ENCODE measurements around the gene OR52B2.

DNA sequence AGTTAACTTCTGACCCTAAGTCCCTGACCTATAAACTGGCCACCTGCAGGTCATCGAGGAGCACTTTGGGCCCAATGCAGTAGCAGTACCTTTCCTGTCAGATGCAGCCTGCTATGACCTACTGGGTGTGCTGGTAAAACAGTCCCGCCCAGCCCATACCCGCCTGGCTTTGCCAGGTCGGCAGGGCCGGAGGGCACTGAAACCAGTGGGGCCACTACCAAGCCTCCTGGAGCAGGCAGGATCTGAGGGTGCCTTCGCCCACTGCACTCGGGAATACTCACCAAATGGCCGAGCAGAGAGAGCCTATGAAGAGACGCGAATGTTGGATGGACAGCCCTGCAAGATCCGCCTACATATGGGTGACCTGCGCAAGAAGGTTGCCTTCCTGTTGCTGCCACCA is 39.7 kb upstream of the OR52B2 start:
- TF ChIP-seq, protein P1, sequence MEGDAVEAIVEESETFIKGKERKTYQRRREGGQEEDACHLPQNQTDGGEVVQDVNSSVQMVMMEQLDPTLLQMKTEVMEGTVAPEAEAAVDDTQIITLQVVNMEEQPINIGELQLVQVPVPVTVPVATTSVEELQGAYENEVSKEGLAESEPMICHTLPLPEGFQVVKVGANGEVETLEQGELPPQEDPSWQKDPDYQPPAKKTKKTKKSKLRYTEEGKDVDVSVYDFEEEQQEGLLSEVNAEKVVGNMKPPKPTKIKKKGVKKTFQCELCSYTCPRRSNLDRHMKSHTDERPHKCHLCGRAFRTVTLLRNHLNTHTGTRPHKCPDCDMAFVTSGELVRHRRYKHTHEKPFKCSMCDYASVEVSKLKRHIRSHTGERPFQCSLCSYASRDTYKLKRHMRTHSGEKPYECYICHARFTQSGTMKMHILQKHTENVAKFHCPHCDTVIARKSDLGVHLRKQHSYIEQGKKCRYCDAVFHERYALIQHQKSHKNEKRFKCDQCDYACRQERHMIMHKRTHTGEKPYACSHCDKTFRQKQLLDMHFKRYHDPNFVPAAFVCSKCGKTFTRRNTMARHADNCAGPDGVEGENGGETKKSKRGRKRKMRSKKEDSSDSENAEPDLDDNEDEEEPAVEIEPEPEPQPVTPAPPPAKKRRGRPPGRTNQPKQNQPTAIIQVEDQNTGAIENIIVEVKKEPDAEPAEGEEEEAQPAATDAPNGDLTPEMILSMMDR (IDR thresholded peaks at IDR 0.05), result no peak
- TF ChIP-seq POLR2AphosphoS5 (IDR thresholded peaks at IDR 0.05) (no peak), EP300 (IDR thresholded peaks at IDR 0.05) (no peak)
